ENCODE measurements around the gene USP25. TPM values are rescaled to one million over a fixed set of nuclear protein-coding genes. Genes with fewer than 3 reads are reported as not detected.

Gene USP25
- total RNA-seq, 1 experiment from 2014 or later, result 35.1 TPM

GRCh38 chr21:15928686-15929425 is 199.1 kb downstream of the USP25 start:
- Histone ChIP-seq H3K4me1 (ENCODE audit: insufficient read depth, low read length) (no peaks in the 10 kb centered on the region), H3K23ac (ENCODE audit: insufficient read length, low read depth, low read length) (no peak overlapping the region), H3K9me3 (ENCODE audit: control insufficient read depth, low read depth, low read length) (no peaks in the 10 kb centered on the region), H3K23me2 (ENCODE audit: insufficient read length, low read depth, low read length, poor library complexity, severe bottlenecking) (no peaks in the 10 kb centered on the region), H2AFZ (ENCODE audit: low read length) (no peak overlapping the region), H3K4me2 (ENCODE audit: insufficient read depth, insufficient read length, low read length) (no peak overlapping the region), H3K79me1 (ENCODE audit: insufficient read depth, low read depth, low read length, poor library complexity, severe bottlenecking) (no peaks in the 10 kb centered on the region), H2BK12ac (ENCODE audit: insufficient read length, low read depth, low read length) (no peak overlapping the region), H2BK20ac (ENCODE audit: low read depth, low read length, poor library complexity, severe bottlenecking) (no peak overlapping the region), H3T11ph (ENCODE audit: low read length) (no peak overlapping the region), H3K18ac (ENCODE audit: insufficient read length, low read depth, low read length) (no peak overlapping the region), H2BK120ac (ENCODE audit: low read depth, low read length, poor library complexity, severe bottlenecking) (no peak overlapping the region), H3K56ac (ENCODE audit: insufficient read length, low read depth, low read length) (no peak overlapping the region), H2BK15ac (ENCODE audit: low read depth, low read length) (no peak overlapping the region), H3K79me2 (ENCODE audit: insufficient read depth, low read length) (no peaks in the 10 kb centered on the region), H2BK5ac (ENCODE audit: insufficient read length, low read length) (no peak overlapping the region), H3K4ac (ENCODE audit: low read depth, low read length) (no peak overlapping the region), H3K9ac (ENCODE audit: extremely low read depth, insufficient read length, low read length) (no peak overlapping the region), H3K14ac (ENCODE audit: insufficient read depth, low read length) (no peak overlapping the region), H2AK5ac (ENCODE audit: insufficient read length, low read length) (no peak overlapping the region), H4K20me1 (ENCODE audit: control insufficient read depth, insufficient read depth, insufficient read length) (no peaks in the 10 kb centered on the region), H4K5ac (ENCODE audit: insufficient read length, low read depth, low read length) (no peak overlapping the region), H4K91ac (ENCODE audit: insufficient read length, low read depth, low read length) (no peak overlapping the region), H4K8ac (replicated peaks; ENCODE audit: insufficient read length, low read depth, low read length) (no peak overlapping the region), H3K27ac (ENCODE audit: insufficient read length, low read depth, low read length) (no peak overlapping the region), H3K27me3 (ENCODE audit: insufficient read depth, low read length) (no peaks in the 10 kb centered on the region)
- DNase-seq, result no peak
- peaks cover 2 to 3% of the 10 kb centered on the region in 2 experiments; a peak in 3 of 5 replicates for H3K9me3 Mint-ChIP-seq
- H3K27me3 Mint-ChIP-seq (ENCODE audit: low read depth), result no peaks in the 10 kb centered on the region
- peaks cover 0 to 4% (median 2%) of the 10 kb centered on the region in 3 experiments; a peak in 2 of 7 replicates for H3K36me3 Mint-ChIP-seq (ENCODE audit: insufficient read depth in 1 of 3, low read depth in 3 of 3)
- WGBS (ENCODE audit: extremely low coverage, insufficient read length, low lambda C conversion rate), result no CpG with 5 or more reads among the region's 4 CpGs
- H3K4me1 Mint-ChIP-seq, result no peaks in the 10 kb centered on the region; a peak in 1 of 4 replicates
- TF ChIP-seq CTCF (conservative IDR thresholded peaks at IDR 0.05), result no peak
- H3K27ac Mint-ChIP-seq, result no peak overlapping the region
- no peak overlapping the region for H3K4me3 Mint-ChIP-seq
